GM21423 (cell line): Measurements from ENCODE around the gene GRM8.

Experiments used
- ATAC-seq: cut with Tn5 transposase; IDR thresholded peaks from one replicate; pipeline ENCODE4 v1.9.1; 2021; ENCODE audit warnings: mild to moderate bottlenecking, moderate library complexity; ENCODE audit not compliant: unreplicated experiment

Gene GRM8

GRCh38 chr7:127231415-127231814 is 21.3 kb downstream of the GRM8 start:
- ATAC-seq = no peak

- no peak for ATAC-seq
Observed at GRCh38 chr7:127230192-127230925, 22.4 kb downstream of the GRM8 start.

- no peak for ATAC-seq
Observed at GRCh38 chr7:127226685-127227374, 25.9 kb downstream of the GRM8 start.

- ATAC-seq = no peak
Observed at GRCh38 chr7:127221731-127222130, 31.0 kb downstream of the GRM8 start.

GRCh38 chr7:127214956-127215718 is 37.6 kb downstream of the GRM8 start:
- ATAC-seq = no peak

- ATAC-seq = no peak
Observed at GRCh38 chr7:127209886-127210285, 42.9 kb downstream of the GRM8 start.

GRCh38 chr7:127208860-127209259 is 43.9 kb downstream of the GRM8 start:
- no peak for ATAC-seq

- ATAC-seq = no peak
Observed at GRCh38 chr7:127208351-127208750, 44.4 kb downstream of the GRM8 start.

GRCh38 chr7:127207806-127208205 is 44.9 kb downstream of the GRM8 start:
- ATAC-seq = no peak

- no peak for ATAC-seq
Observed at GRCh38 chr7:127207230-127207629, 45.5 kb downstream of the GRM8 start.

- no peak for ATAC-seq
Observed at GRCh38 chr7:127194571-127194970, 58.2 kb downstream of the GRM8 start.

GRCh38 chr7:127189886-127190285 is 62.9 kb downstream of the GRM8 start:
- ATAC-seq = no peak

- ATAC-seq = no peak
Observed at GRCh38 chr7:127189074-127189473, 63.7 kb downstream of the GRM8 start.

- ATAC-seq = no peak
Observed at GRCh38 chr7:127187740-127188139, 65.0 kb downstream of the GRM8 start.

GRCh38 chr7:127186686-127187085 is 66.1 kb downstream of the GRM8 start:
- no peak for ATAC-seq

GRCh38 chr7:127177156-127177555 is 75.6 kb downstream of the GRM8 start:
- no peak for ATAC-seq

GRCh38 chr7:127162366-127162765 is 90.4 kb downstream of the GRM8 start:
- ATAC-seq = no peak

- peak; percentile 44 for ATAC-seq
Observed at GRCh38 chr7:127158659-127159058, 94.1 kb downstream of the GRM8 start.

- no peak for ATAC-seq
Observed at GRCh38 chr7:127154958-127155357, 97.8 kb downstream of the GRM8 start.

GRCh38 chr7:127154101-127154500 is 98.6 kb downstream of the GRM8 start:
- ATAC-seq = no peak

GRCh38 chr7:127153315-127153714 is 99.4 kb downstream of the GRM8 start:
- ATAC-seq = no peak

GRCh38 chr7:127152423-127152822 is 100.3 kb downstream of the GRM8 start:
- ATAC-seq = no peak
